Ishikawa (cell line): ENCODE data around the gene KBTBD2.

Source experiments
- CEBPB ChIP-seq: IDR thresholded peaks from 2 replicates; pipeline ENCODE4 v1.6.1; 2012
- CREB1 ChIP-seq: IDR thresholded peaks from 2 replicates; pipeline ENCODE4 v1.6.1; 2012; ENCODE audit warnings: low read depth
- EGR1 ChIP-seq: IDR thresholded peaks from 2 replicates; pipeline ENCODE4 v1.6.1; 2012
- EP300 ChIP-seq: IDR thresholded peaks from 2 replicates; pipeline ENCODE4 v1.6.1; 2012; ENCODE audit warnings: borderline replicate concordance
- FOXM1 ChIP-seq: IDR thresholded peaks from 2 replicates; pipeline ENCODE4 v1.6.1; 2012; ENCODE audit warnings: low read depth, borderline replicate concordance
- MAX ChIP-seq: IDR thresholded peaks from 2 replicates; pipeline ENCODE4 v1.6.1; 2012
- NFIC ChIP-seq: IDR thresholded peaks from 2 replicates; pipeline ENCODE4 v1.6.1; 2012
- REST ChIP-seq: IDR thresholded peaks from 2 replicates; pipeline ENCODE4 v1.6.1; 2012; ENCODE audit warnings: low read depth, mild to moderate bottlenecking
- TAF1 ChIP-seq: IDR thresholded peaks from 2 replicates; pipeline ENCODE4 v1.6.1; 2012; ENCODE audit warnings: low read depth, mild to moderate bottlenecking
- TCF12 ChIP-seq: IDR thresholded peaks from 2 replicates; pipeline ENCODE4 v1.6.1; 2012; ENCODE audit warnings: low read depth
- TEAD4 ChIP-seq: IDR thresholded peaks from 2 replicates; pipeline ENCODE4 v1.6.1; 2012
- YY1 ChIP-seq: IDR thresholded peaks from 2 replicates; pipeline ENCODE4 v1.6.1; 2012; ENCODE audit warnings: low read depth
- TF ChIP-seq, protein P1 (sequence below): IDR thresholded peaks from 2 replicates; pipeline ENCODE4 v1.6.1; 2012

DNA sequence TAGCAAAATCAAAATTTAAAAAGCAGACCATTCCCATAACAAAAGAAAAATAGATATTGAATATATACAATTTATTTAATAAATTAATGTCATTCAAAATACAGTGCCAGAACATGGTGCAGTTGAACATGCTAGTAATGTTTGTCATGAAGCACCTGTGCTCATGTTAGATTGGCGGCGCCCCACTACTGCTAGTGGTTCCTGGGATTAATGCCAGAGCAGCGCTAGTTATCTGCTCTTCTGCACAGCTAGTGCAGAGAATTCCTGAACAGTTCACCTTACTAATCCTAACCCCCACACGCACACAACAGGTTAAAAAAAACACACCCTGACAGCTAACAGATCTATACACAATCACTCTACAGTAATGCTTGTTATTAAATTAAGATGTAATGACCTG, 23.4 kb downstream of the KBTBD2 start:
- TF ChIP-seq MAX (no peak), YY1 (no peak), EGR1 (no peak), EP300 (no peak), REST (no peak), CEBPB (no peak), TAF1 (no peak), TCF12 (no peak), FOXM1 (no peak), CREB1 (no peak), NFIC (no peak), TEAD4 (no peak)
- TF ChIP-seq, protein P1, sequence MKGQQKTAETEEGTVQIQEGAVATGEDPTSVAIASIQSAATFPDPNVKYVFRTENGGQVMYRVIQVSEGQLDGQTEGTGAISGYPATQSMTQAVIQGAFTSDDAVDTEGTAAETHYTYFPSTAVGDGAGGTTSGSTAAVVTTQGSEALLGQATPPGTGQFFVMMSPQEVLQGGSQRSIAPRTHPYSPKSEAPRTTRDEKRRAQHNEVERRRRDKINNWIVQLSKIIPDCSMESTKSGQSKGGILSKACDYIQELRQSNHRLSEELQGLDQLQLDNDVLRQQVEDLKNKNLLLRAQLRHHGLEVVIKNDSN: no peak
